Trophoblast cell (in vitro differentiated cells and primary cell): ENCODE measurements around the gene CRCP.

Source experiments
- DNase-seq, 2 donors: peaks; one replicate each; pipeline ENCODE4 v3.0.0-alpha.2; 2016
- H2AFZ ChIP-seq: 2 replicates; pipeline ENCODE4 v1.6.1; 2013; ENCODE audit warnings: low read length, moderate library complexity, mild to moderate bottlenecking; ENCODE audit not compliant: insufficient read depth, poor library complexity
- H2AK5ac ChIP-seq: 2 replicates; pipeline ENCODE4 v1.6.1; 2013; ENCODE audit warnings: mild to moderate bottlenecking, low read length
- H2BK120ac ChIP-seq: 2 replicates; pipeline ENCODE4 v1.6.1; 2013; ENCODE audit warnings: low read length, mild to moderate bottlenecking, moderate library complexity; ENCODE audit not compliant: insufficient read depth, poor library complexity
- H2BK12ac ChIP-seq: 2 replicates; pipeline ENCODE4 v1.6.1; 2013; ENCODE audit warnings: mild to moderate bottlenecking, low read length, moderate library complexity
- H2BK5ac ChIP-seq: 2 replicates; pipeline ENCODE4 v1.6.1; 2013; ENCODE audit warnings: low read length, low read depth, moderate library complexity, mild to moderate bottlenecking; ENCODE audit not compliant: poor library complexity
- H3K14ac ChIP-seq: 2 replicates; pipeline ENCODE4 v1.6.1; 2013; ENCODE audit warnings: mild to moderate bottlenecking, low read length
- H3K18ac ChIP-seq: 2 replicates; pipeline ENCODE4 v1.6.1; 2013; ENCODE audit warnings: mild to moderate bottlenecking, low read length
- H3K23ac ChIP-seq: 2 replicates; pipeline ENCODE4 v1.6.1; 2013; ENCODE audit warnings: low read length
- H3K27ac ChIP-seq: 2 replicates; pipeline ENCODE4 v1.5.1; 2013; ENCODE audit warnings: low read depth, mild to moderate bottlenecking, inconsistent platforms, low read length, moderate library complexity
- H3K27me3 ChIP-seq: 2 replicates; pipeline ENCODE4 v1.6.1; 2013; ENCODE audit warnings: inconsistent platforms, mild to moderate bottlenecking, low read length, moderate library complexity; ENCODE audit not compliant: insufficient read depth
- H3K36me3 ChIP-seq, 2 experiments: 1 replicate in 1 of 2; 2 replicates in 1 of 2; pipeline ENCODE4 v1.6.1; 2013; ENCODE audit warnings: low read length in 2 of 2, mild to moderate bottlenecking in 2 of 2, moderate library complexity in 1 of 2; ENCODE audit not compliant: insufficient read depth in 2 of 2, control insufficient read depth in 1 of 2
- H3K4ac ChIP-seq: 2 replicates; pipeline ENCODE4 v1.6.1; 2013; ENCODE audit warnings: low read depth, mild to moderate bottlenecking, low read length, moderate library complexity
- H3K4me1 ChIP-seq, 2 experiments: 1 replicate in 1 of 2; 2 replicates in 1 of 2; pipeline ENCODE4 v1.6.1; 2013; ENCODE audit warnings: low read length in 2 of 2, mild to moderate bottlenecking in 2 of 2, moderate library complexity in 1 of 2; ENCODE audit not compliant: insufficient read depth in 2 of 2, control insufficient read depth in 1 of 2
- H3K4me2 ChIP-seq: 2 replicates; pipeline ENCODE4 v1.6.1; 2013; ENCODE audit warnings: inconsistent platforms, mild to moderate bottlenecking, low read length, moderate library complexity
- H3K4me3 ChIP-seq: 2 replicates; pipeline ENCODE4 v1.5.1; 2013; ENCODE audit warnings: mild to moderate bottlenecking, low read depth, low read length, inconsistent platforms
- H3K79me1 ChIP-seq: one replicate; pipeline ENCODE4 v1.6.1; 2013; ENCODE audit warnings: low read length
- H3K79me2 ChIP-seq: 2 replicates; pipeline ENCODE4 v1.6.1; 2013; ENCODE audit warnings: low read length, mild to moderate bottlenecking; ENCODE audit not compliant: control insufficient read depth, insufficient read depth, poor library complexity
- H3K9ac ChIP-seq: 2 replicates; pipeline ENCODE4 v1.6.1; 2013; ENCODE audit warnings: mild to moderate bottlenecking, low read length
- H3K9me3 ChIP-seq: 2 replicates; pipeline ENCODE4 v1.6.1; 2013; ENCODE audit warnings: low read depth, mild to moderate bottlenecking, control low read depth, inconsistent platforms, low read length; ENCODE audit not compliant: insufficient read depth
- H4K12ac ChIP-seq: 2 replicates; pipeline ENCODE4 v1.6.1; 2013; ENCODE audit warnings: low read depth, mild to moderate bottlenecking, low read length, moderate library complexity
- H4K8ac ChIP-seq: 2 replicates; pipeline ENCODE4 v1.6.1; 2013; ENCODE audit warnings: low read depth, mild to moderate bottlenecking, low read length, moderate library complexity
- H4K91ac ChIP-seq: one replicate; pipeline ENCODE4 v1.6.1; 2013; ENCODE audit warnings: low read depth, mild to moderate bottlenecking, low read length, moderate library complexity
- WGBS: extraction: QIAGEN DNeasy Blood & Tissue Kit; methylation state at CpG from one replicate; pipeline ENCODE4 v1.1.7; 2013; ENCODE audit warnings: missing lambda C conversion rate; ENCODE audit not compliant: insufficient read length, insufficient coverage; ENCODE audit errors: extremely low coverage; 5-methylcytosine and 5-hydroxymethylcytosine counted together

CRCP gene

GRCh38 chr7:66188645-66189044 lies 74.0 kb downstream of the CRCP start:
- H3K14ac ChIP-seq: no peak overlapping the region
- H3K4me2 ChIP-seq: no peak overlapping the region
- WGBS: 94% methylated on average over 2 of the region's 2 CpGs
- H2AFZ ChIP-seq: no peak overlapping the region
- H2BK120ac ChIP-seq: no peak overlapping the region
- no peaks in the 10 kb centered on the region for H3K79me1 ChIP-seq
- H2BK5ac ChIP-seq: no peak overlapping the region
- no peak overlapping the region for H3K23ac ChIP-seq
- no peaks in the 10 kb centered on the region for H3K79me2 ChIP-seq
- H3K9me3 ChIP-seq: peaks cover 4% of the 10 kb centered on the region
- no peak overlapping the region for H4K8ac ChIP-seq
- DNase-seq: no peak
- H3K4me3 ChIP-seq: no peak overlapping the region
- H3K9ac ChIP-seq: no peak overlapping the region
- no peaks in the 10 kb centered on the region for H3K36me3 ChIP-seq
- H3K4me1 ChIP-seq: no peaks in the 10 kb centered on the region
- no peak overlapping the region for H4K91ac ChIP-seq
- no peaks in the 10 kb centered on the region for H3K27me3 ChIP-seq
- H3K27ac ChIP-seq: no peak overlapping the region
- H4K12ac ChIP-seq: no peak overlapping the region
- no peak overlapping the region for H2AK5ac ChIP-seq
- no peak overlapping the region for H2BK12ac ChIP-seq
- H3K4ac ChIP-seq: no peak overlapping the region
- no peak overlapping the region for H3K18ac ChIP-seq

- H3K9me3 ChIP-seq: peaks cover 4% of the 10 kb centered on the region
- no peak overlapping the region for H3K4me2 ChIP-seq
- H3K4me1 ChIP-seq: no peaks in the 10 kb centered on the region
- H3K18ac ChIP-seq: no peak overlapping the region
- no peak overlapping the region for H3K23ac ChIP-seq
- H3K79me2 ChIP-seq: no peaks in the 10 kb centered on the region
- no peak overlapping the region for H3K4me3 ChIP-seq
- no peak overlapping the region for H4K8ac ChIP-seq
- no peak overlapping the region for H3K4ac ChIP-seq
- no CpG with 5 or more reads among the region's 7 CpGs for WGBS
- no peaks in the 10 kb centered on the region for H3K79me1 ChIP-seq
- no peak overlapping the region for H4K91ac ChIP-seq
- no peak overlapping the region for H2BK5ac ChIP-seq
- H2BK120ac ChIP-seq: no peak overlapping the region
- H2AK5ac ChIP-seq: no peak overlapping the region
- H4K12ac ChIP-seq: no peak overlapping the region
- no peak overlapping the region for H2BK12ac ChIP-seq
- H3K27ac ChIP-seq: no peak overlapping the region
- H3K36me3 ChIP-seq: no peaks in the 10 kb centered on the region
- H2AFZ ChIP-seq: no peak overlapping the region
- H3K9ac ChIP-seq: no peak overlapping the region
- no peaks in the 10 kb centered on the region for H3K27me3 ChIP-seq
- H3K14ac ChIP-seq: no peak overlapping the region
- DNase-seq: no peak
Measured at GRCh38 chr7:66189695-66190503, 75.3 kb downstream of the CRCP start.

- H3K4ac ChIP-seq: no peak overlapping the region
Measured at GRCh38 chr7:66190504-66190857, 75.8 kb downstream of the CRCP start.

GRCh38 chr7:66193146-66193725 lies 78.6 kb downstream of the CRCP start:
- DNase-seq: no peak
- Histone ChIP-seq H3K79me2 (no peaks in the 10 kb centered on the region), H4K91ac (no peak overlapping the region), H4K8ac (no peak overlapping the region), H3K23ac (no peak overlapping the region), H3K4ac (no peak overlapping the region), H3K79me1 (no peaks in the 10 kb centered on the region), H3K9ac (no peak overlapping the region), H4K12ac (no peak overlapping the region), H3K9me3 (no peaks in the 10 kb centered on the region), H2AFZ (no peak overlapping the region), H3K4me3 (no peak overlapping the region), H3K27ac (no peak overlapping the region), H3K18ac (no peak overlapping the region), H3K4me2 (no peak overlapping the region), H3K14ac (no peak overlapping the region), H3K4me1 (no peaks in the 10 kb centered on the region), H2AK5ac (no peak overlapping the region), H3K36me3 (no peaks in the 10 kb centered on the region), H2BK5ac (no peak overlapping the region), H2BK120ac (no peak overlapping the region), H3K27me3 (no peaks in the 10 kb centered on the region), H2BK12ac (no peak overlapping the region)
- 100% methylated on average over 1 of the region's 6 CpGs for WGBS

More at GRCh38 chr7:66190504-66190857, 75.8 kb downstream of the CRCP start:
- H3K4me3 ChIP-seq: no peak overlapping the region
- no peaks in the 10 kb centered on the region for H3K27me3 ChIP-seq
- H4K8ac ChIP-seq: no peak overlapping the region
- no peak overlapping the region for H3K14ac ChIP-seq
- no peak overlapping the region for H2BK12ac ChIP-seq
- H3K79me1 ChIP-seq: no peaks in the 10 kb centered on the region
- peaks cover 4% of the 10 kb centered on the region for H3K9me3 ChIP-seq
- no peak overlapping the region for H4K91ac ChIP-seq
- H3K9ac ChIP-seq: no peak overlapping the region
- H2BK5ac ChIP-seq: no peak overlapping the region
- no peak overlapping the region for H4K12ac ChIP-seq
- no peaks in the 10 kb centered on the region for H3K36me3 ChIP-seq
- H3K79me2 ChIP-seq: no peaks in the 10 kb centered on the region
- no peak overlapping the region for H2AK5ac ChIP-seq
- no peaks in the 10 kb centered on the region for H3K4me1 ChIP-seq
- H3K18ac ChIP-seq: no peak overlapping the region
- no peak overlapping the region for H3K27ac ChIP-seq
- H3K4me2 ChIP-seq: no peak overlapping the region
- no peak overlapping the region for H2AFZ ChIP-seq
- no CpG with 5 or more reads among the region's 5 CpGs for WGBS
- DNase-seq: no peak
- no peak overlapping the region for H3K23ac ChIP-seq
- H2BK120ac ChIP-seq: no peak overlapping the region
